HG03095 (cell line): Measurements from ENCODE around the gene CSF1.
"Not testable (repeated sequence)": the region's sequence is repeated elsewhere in the genome, so short reads cannot be mapped to it uniquely, and the experiment has no call there.

Experiments used
- ATAC-seq: cut with Tn5 transposase; IDR thresholded peaks from one replicate; pipeline ENCODE4 v1.9.1; 2021; ENCODE audit warnings: moderate library complexity; ENCODE audit not compliant: unreplicated experiment

CSF1 gene

GRCh38 chr1:109917768-109918606 lies 7.3 kb downstream of the CSF1 start:
- ATAC-seq = no peak

DNA sequence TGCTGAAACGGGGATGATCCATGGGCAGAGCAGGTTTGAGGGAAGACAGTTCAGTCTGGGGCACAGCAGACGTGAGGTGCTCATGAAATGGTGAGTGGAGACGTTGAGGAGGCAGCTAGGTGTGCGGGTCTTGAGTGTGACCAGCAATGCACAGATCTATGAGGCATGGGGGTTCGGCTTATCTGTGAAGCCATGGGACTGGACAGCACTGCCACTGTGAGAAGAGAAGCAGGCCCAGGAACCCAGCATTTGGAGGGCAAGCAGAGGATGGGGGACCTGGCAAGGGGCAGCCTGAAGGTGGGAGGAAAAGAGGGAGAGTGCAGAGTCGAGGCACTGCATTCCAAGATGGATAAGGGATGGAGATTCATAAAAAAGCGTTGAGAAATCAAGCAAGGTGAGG lies 8.0 kb downstream of the CSF1 start:
- no peak for ATAC-seq

DNA sequence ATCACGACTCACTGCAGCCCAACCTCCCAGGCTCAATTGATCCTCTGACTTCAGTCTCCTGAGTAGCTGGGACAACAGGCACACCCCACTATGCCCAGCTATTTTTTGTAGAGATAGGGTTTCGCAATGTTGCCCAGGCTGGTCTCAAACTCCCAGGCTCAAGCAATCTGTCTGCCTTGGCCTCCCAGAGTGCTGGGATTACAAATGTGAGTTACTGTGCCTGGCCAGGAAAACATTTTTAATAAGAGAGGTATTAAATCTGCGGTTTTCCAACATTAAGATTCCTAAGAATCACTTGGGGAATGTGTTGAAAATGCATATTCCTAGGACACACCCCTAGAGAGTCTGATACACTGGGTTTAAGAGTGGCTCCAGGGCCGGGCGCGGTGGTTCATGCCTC lies 8.7 kb downstream of the CSF1 start:
- ATAC-seq = no peak

DNA sequence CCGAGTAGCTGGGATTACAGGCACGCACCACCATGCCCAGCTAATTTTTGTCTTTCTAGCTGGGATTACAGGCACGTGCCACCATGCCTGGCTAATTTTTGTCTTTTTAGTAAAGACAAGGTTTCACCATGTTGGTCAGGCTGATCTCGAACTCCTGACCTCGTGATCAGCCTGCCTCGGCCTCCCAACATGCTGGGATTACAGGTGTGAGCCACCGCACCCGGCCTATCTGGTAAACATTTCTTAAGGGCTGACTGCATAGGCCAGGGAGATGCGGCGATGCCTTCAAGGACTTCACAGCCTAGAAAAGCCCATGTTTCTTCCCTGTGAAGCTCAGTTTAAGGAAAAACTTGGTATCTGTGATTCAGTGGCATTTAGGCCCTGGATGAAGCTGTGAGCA lies 9.7 kb downstream of the CSF1 start:
- not testable (repeated sequence) for ATAC-seq

GRCh38 chr1:109922326-109922725 lies 11.7 kb downstream of the CSF1 start:
- no peak for ATAC-seq

DNA sequence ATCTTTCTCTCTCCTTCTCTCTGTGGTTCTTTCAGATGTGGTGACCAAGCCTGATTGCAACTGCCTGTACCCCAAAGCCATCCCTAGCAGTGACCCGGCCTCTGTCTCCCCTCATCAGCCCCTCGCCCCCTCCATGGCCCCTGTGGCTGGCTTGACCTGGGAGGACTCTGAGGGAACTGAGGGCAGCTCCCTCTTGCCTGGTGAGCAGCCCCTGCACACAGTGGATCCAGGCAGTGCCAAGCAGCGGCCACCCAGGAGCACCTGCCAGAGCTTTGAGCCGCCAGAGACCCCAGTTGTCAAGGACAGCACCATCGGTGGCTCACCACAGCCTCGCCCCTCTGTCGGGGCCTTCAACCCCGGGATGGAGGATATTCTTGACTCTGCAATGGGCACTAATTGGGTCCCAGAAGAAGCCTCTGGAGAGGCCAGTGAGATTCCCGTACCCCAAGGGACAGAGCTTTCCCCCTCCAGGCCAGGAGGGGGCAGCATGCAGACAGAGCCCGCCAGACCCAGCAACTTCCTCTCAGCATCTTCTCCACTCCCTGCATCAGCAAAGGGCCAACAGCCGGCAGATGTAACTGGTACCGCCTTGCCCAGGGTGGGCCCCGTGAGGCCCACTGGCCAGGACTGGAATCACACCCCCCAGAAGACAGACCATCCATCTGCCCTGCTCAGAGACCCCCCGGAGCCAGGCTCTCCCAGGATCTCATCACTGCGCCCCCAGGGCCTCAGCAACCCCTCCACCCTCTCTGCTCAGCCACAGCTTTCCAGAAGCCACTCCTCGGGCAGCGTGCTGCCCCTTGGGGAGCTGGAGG lies 12.7 kb downstream of the CSF1 start:
- ATAC-seq = no peak

DNA sequence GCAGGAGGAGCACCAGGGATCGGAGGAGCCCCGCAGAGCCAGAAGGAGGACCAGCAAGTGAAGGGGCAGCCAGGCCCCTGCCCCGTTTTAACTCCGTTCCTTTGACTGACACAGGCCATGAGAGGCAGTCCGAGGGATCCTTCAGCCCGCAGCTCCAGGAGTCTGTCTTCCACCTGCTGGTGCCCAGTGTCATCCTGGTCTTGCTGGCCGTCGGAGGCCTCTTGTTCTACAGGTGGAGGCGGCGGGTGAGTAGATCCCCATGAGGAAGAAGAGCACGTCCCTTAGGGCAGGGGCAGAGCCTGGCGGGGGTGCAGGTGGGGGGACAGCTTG lies 13.3 kb downstream of the CSF1 start:
- ATAC-seq = no peak

DNA sequence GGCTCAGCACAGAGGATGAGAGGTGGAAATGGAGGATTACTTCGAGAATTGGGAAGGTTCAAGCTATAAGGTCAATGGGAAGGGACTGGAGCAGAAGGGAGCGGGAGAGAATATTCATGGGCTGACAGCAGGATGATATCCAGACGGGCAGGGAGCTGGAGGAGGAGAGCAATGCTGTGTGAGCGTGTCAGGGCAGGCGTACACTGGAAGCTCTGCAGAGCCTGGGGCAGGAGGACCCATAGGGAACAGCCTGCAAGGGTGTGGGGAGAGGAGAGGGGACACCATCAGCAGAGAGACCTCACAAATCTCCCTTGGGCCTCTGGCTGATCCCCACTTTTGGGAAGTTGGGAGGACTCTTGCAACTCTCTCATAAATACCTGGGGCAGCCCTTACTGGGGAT lies 13.7 kb downstream of the CSF1 start:
- no peak for ATAC-seq

GRCh38 chr1:109925159-109925990 lies 14.7 kb downstream of the CSF1 start:
- no peak for ATAC-seq

DNA sequence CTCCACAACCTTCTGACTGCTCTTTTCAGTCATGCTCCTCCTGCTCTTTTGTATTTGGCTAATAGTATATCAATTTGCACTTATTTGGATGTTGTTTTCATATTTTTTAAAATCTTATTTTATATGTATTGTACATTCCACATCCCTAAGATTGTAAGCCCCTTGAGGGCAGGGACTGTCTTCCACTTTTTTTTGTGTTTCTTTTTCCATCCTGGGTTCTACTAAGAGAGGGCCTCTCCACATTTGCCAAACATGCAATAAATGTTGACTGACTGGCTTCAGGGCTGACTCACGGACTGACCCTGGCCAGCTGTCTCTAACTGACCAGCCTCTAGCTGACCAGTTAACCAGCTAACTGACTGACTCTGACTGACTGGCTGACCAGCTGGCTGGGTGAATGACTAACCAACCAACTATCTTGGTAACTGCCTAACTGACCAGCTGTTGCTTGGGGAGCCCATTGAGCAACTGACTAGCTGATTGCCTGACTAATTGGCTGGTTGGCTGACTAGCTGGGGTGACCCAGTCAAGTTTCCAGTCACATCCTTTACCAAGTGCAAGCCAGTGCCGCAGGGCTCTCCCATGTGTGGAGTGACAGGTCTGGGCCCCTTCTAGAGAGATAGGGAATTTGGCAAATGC lies 16.1 kb downstream of the CSF1 start:
- ATAC-seq = no peak

GRCh38 chr1:109927356-109927755 lies 16.7 kb downstream of the CSF1 start:
- no peak for ATAC-seq

- no peak for ATAC-seq
Observed at GRCh38 chr1:109927911-109928321, 17.3 kb downstream of the CSF1 start.

DNA sequence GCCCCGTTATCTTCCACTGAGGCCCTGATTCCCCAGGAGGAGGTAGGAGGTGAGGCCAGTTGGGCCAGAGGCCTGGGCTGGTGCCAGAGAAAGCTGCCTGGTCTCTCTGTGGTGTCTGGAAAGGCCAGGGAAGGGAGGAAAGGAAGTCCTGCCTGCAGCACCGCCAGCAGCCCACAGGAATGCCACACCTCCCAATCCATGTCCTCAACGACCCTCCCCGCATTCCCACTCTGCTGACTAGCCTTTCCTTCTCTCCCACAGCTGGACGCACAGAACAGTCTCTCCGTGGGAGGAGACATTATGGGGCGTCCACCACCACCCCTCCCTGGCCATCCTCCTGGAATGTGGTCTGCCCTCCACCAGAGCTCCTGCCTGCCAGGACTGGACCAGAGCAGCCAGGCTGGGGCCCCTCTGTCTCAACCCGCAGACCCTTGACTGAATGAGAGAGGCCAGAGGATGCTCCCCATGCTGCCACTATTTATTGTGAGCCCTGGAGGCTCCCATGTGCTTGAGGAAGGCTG lies 18.0 kb downstream of the CSF1 start:
- ATAC-seq = no peak

- ATAC-seq = no peak
Observed at GRCh38 chr1:109929170-109929569, 18.5 kb downstream of the CSF1 start.

- no peak for ATAC-seq
Observed at GRCh38 chr1:109929588-109930251, 19.1 kb downstream of the CSF1 start.

DNA sequence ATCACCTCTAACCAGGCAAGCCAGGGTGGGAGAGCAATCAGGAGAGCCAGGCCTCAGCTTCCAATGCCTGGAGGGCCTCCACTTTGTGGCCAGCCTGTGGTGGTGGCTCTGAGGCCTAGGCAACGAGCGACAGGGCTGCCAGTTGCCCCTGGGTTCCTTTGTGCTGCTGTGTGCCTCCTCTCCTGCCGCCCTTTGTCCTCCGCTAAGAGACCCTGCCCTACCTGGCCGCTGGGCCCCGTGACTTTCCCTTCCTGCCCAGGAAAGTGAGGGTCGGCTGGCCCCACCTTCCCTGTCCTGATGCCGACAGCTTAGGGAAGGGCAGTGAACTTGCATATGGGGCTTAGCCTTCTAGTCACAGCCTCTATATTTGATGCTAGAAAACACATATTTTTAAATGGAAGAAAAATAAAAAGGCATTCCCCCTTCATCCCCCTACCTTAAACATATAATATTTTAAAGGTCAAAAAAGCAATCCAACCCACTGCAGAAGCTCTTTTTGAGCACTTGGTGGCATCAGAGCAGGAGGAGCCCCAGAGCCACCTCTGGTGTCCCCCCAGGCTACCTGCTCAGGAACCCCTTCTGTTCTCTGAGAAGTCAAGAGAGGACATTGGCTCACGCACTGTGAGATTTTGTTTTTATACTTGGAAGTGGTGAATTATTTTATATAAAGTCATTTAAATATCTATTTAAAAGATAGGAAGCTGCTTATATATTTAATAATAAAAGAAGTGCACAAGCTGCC lies 19.8 kb downstream of the CSF1 start:
- no peak for ATAC-seq

- no peak for ATAC-seq
Observed at GRCh38 chr1:109931189-109931731, 20.6 kb downstream of the CSF1 start.

DNA sequence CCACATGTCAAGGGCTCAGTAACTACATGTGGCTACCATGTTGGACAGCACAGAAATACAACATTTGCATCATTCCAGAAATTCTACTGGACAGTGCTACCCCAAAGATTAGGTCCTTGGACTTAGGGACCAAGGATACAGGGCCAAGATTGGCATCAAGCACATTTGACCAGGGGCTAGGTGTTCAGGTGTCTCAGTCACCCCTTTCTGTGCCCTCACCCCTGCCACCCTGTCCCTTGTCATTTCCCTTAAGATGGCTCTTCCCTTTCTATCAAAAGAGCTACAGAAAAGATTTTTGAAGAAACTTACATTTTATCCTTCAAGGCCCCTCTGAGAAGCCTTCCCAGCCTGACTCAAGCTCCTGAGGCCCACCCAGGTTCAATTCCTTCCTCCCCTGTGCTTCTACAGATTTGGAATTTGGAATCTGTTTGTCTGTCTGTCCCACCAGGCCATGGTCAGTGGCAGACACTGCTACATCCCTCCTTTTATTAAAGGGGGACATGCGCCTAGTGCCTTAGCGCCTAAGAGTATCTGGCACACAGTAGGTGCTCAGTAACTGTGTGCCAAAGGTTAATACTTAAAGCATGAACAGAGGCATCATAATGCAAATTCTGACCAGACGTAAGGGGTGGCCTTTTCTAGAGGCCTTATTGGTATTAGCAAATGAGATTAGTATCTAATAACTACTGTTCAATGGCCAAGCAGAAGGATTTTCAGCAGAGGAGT lies 21.4 kb downstream of the CSF1 start:
- no peak for ATAC-seq

DNA sequence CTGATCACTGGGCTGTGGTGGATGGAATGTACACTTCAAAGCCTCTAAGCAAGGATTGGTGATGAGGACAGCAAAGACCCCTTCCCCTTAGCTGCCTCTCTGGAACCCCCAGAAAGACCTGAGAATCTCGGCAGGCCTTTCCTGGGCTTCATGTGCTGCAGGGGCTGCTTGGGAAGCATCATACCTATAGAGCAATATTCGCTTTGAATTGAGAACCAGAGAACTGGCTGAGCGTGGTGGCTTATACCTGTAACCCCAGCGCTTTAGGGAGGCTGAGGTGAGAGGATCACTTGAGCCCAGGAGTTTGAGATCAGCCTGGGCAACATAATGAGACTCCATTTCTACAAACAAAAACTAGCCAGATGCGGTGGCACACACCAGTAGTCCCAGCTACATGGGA lies 22.0 kb downstream of the CSF1 start:
- ATAC-seq = no peak
